Measurements from ENCODE around the gene WWOX.

WWOX gene

DNA sequence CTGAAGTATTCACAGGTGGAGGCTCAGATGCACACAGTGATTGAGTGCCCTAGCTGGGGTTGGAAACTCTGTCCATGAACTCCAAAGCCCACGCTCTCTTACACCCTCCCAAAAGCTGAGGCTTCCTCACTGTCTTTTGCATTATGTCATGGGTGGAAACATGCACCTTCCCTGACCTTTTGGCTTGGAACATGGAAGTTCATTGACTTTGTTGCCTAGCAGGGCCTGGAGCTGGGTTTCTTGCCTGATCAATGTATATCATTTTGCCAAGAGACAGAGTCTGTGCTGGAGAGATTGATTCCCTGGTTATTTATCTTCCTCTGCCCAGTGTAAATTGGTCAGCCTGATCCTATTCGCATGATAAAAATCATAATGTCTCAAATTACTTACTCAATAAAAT is 942.7 kb downstream of the WWOX start:
- Histone ChIP-seq H3K27me3 (ENCODE audit: insufficient read depth, low read length, poor library complexity) (no peaks in the 10 kb centered on the region), H3K79me2 (ENCODE audit: insufficient read depth, low read length) (no peaks in the 10 kb centered on the region), H3K4me3 (ENCODE audit: low read depth in 1 of 2, low read length in 2 of 2) (no peak overlapping the region), H3K9me3 (ENCODE audit: insufficient read depth, low read length, severe bottlenecking) (no peaks in the 10 kb centered on the region), H3K27ac (ENCODE audit: low read length) (no peak overlapping the region), H2AFZ (ENCODE audit: low read depth, low read length) (no peak overlapping the region), H3K4me2 (ENCODE audit: insufficient read depth, low read length) (no peak overlapping the region), H3K36me3 (ENCODE audit: insufficient read depth, low read length) (no peaks in the 10 kb centered on the region), H3K4me1 (ENCODE audit: insufficient read depth, low read length) (no peaks in the 10 kb centered on the region), H4K20me1 (ENCODE audit: insufficient read depth, low read length) (no peaks in the 10 kb centered on the region), H3K9ac (ENCODE audit: low read depth, low read length) (no peak overlapping the region)
- ATAC-seq (ENCODE audit: insufficient read depth, low read depth) (no peak), DNase-seq (no peak)
- TF ChIP-seq EZH2 (IDR thresholded peaks at IDR 0.05; ENCODE audit: borderline replicate concordance, low read depth, low read length, severe bottlenecking): no peak
- TF ChIP-seq, protein P1, sequence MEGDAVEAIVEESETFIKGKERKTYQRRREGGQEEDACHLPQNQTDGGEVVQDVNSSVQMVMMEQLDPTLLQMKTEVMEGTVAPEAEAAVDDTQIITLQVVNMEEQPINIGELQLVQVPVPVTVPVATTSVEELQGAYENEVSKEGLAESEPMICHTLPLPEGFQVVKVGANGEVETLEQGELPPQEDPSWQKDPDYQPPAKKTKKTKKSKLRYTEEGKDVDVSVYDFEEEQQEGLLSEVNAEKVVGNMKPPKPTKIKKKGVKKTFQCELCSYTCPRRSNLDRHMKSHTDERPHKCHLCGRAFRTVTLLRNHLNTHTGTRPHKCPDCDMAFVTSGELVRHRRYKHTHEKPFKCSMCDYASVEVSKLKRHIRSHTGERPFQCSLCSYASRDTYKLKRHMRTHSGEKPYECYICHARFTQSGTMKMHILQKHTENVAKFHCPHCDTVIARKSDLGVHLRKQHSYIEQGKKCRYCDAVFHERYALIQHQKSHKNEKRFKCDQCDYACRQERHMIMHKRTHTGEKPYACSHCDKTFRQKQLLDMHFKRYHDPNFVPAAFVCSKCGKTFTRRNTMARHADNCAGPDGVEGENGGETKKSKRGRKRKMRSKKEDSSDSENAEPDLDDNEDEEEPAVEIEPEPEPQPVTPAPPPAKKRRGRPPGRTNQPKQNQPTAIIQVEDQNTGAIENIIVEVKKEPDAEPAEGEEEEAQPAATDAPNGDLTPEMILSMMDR (IDR thresholded peaks at IDR 0.05; ENCODE audit: borderline replicate concordance, extremely low read depth, low read length, poor library complexity, severe bottlenecking): no peak

- H4K20me1 ChIP-seq (ENCODE audit: insufficient read depth, low read length): no peaks in the 10 kb centered on the region
- no peak for DNase-seq
These were observed 943.4 kb downstream of the WWOX start for GRCh38 chr16:79042886-79043285.

GRCh38 chr16:79045191-79045590 is 945.7 kb downstream of the WWOX start:
- no peaks in the 10 kb centered on the region for H4K20me1 ChIP-seq (ENCODE audit: insufficient read depth, low read length)
- DNase-seq (no peak), ATAC-seq (ENCODE audit: insufficient read depth, low read depth) (no peak)
- no peaks in the 10 kb centered on the region for H3K79me2 ChIP-seq (ENCODE audit: insufficient read depth, low read length)
- no peak for TF ChIP-seq EZH2 (IDR thresholded peaks at IDR 0.05; ENCODE audit: borderline replicate concordance, low read depth, low read length, severe bottlenecking)
- H3K9ac ChIP-seq (ENCODE audit: low read depth, low read length): no peak overlapping the region
- no peaks in the 10 kb centered on the region for H3K36me3 ChIP-seq (ENCODE audit: insufficient read depth, low read length)
- H3K4me1 ChIP-seq (ENCODE audit: insufficient read depth, low read length): no peaks in the 10 kb centered on the region
- H3K4me2 ChIP-seq (ENCODE audit: insufficient read depth, low read length): no peak overlapping the region
- H3K9me3 ChIP-seq (ENCODE audit: insufficient read depth, low read length, severe bottlenecking): no peaks in the 10 kb centered on the region
- H2AFZ ChIP-seq (ENCODE audit: low read depth, low read length): no peak overlapping the region
- H3K27ac ChIP-seq (ENCODE audit: low read length): no peak overlapping the region
- H3K4me3 ChIP-seq (ENCODE audit: low read depth in 1 of 2, low read length in 2 of 2): no peak overlapping the region
- H3K27me3 ChIP-seq (ENCODE audit: insufficient read depth, low read length, poor library complexity): no peaks in the 10 kb centered on the region

More at GRCh38 chr16:79042886-79043285, 943.4 kb downstream of the WWOX start:
- peak; percentile 39; the same call in 1 of the 3 replicates for ATAC-seq (ENCODE audit: insufficient read depth, low read depth)
- Histone ChIP-seq H3K9ac (ENCODE audit: low read depth, low read length) (no peak overlapping the region), H2AFZ (ENCODE audit: low read depth, low read length) (no peak overlapping the region), H3K27me3 (ENCODE audit: insufficient read depth, low read length, poor library complexity) (no peaks in the 10 kb centered on the region), H3K4me2 (ENCODE audit: insufficient read depth, low read length) (no peak overlapping the region), H3K79me2 (ENCODE audit: insufficient read depth, low read length) (no peaks in the 10 kb centered on the region), H3K4me3 (ENCODE audit: low read depth in 1 of 2, low read length in 2 of 2) (no peak overlapping the region), H3K27ac (ENCODE audit: low read length) (no peak overlapping the region), H3K36me3 (ENCODE audit: insufficient read depth, low read length) (no peaks in the 10 kb centered on the region), H3K9me3 (ENCODE audit: insufficient read depth, low read length, severe bottlenecking) (no peaks in the 10 kb centered on the region), H3K4me1 (ENCODE audit: insufficient read depth, low read length) (no peaks in the 10 kb centered on the region)
- TF ChIP-seq EZH2 (IDR thresholded peaks at IDR 0.05; ENCODE audit: borderline replicate concordance, low read depth, low read length, severe bottlenecking): no peak
- TF ChIP-seq, protein P1 (IDR thresholded peaks at IDR 0.05; ENCODE audit: borderline replicate concordance, extremely low read depth, low read length, poor library complexity, severe bottlenecking): no peak

DNA sequence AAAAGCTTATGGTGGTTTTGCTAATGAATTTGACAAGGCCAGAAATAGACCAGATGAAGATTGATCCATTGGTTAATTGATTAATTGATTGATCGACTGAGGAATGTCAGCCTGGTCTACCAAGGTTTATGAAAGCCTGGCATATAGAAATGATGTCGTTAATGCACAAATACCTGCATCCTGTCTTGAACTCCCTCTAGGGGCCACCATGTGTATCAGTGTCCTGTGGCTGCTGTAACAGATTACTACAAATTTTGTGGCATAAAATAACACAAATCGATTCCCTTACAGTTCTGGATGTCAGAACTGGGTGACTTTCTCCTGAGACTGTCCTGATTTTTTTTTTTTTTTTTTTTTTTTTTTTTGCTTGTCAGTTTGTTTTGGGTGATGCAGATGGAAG is 947.9 kb downstream of the WWOX start:
- DNase-seq (peak; percentile 46), ATAC-seq (ENCODE audit: insufficient read depth, low read depth) (peak; percentile 80)
- Histone ChIP-seq H3K27ac (ENCODE audit: low read length) (no peak overlapping the region), H3K36me3 (ENCODE audit: insufficient read depth, low read length) (no peaks in the 10 kb centered on the region), H3K27me3 (ENCODE audit: insufficient read depth, low read length, poor library complexity) (no peaks in the 10 kb centered on the region), H2AFZ (ENCODE audit: low read depth, low read length) (no peak overlapping the region), H3K79me2 (ENCODE audit: insufficient read depth, low read length) (no peaks in the 10 kb centered on the region), H3K4me1 (ENCODE audit: insufficient read depth, low read length) (no peaks in the 10 kb centered on the region), H3K9ac (ENCODE audit: low read depth, low read length) (no peak overlapping the region), H3K4me3 (ENCODE audit: low read depth in 1 of 2, low read length in 2 of 2) (no peak overlapping the region), H4K20me1 (ENCODE audit: insufficient read depth, low read length) (no peaks in the 10 kb centered on the region), H3K9me3 (ENCODE audit: insufficient read depth, low read length, severe bottlenecking) (no peaks in the 10 kb centered on the region), H3K4me2 (ENCODE audit: insufficient read depth, low read length) (no peak overlapping the region)
- no peak for TF ChIP-seq EZH2 (IDR thresholded peaks at IDR 0.05; ENCODE audit: borderline replicate concordance, low read depth, low read length, severe bottlenecking)
- TF ChIP-seq, protein P1 (IDR thresholded peaks at IDR 0.05; ENCODE audit: borderline replicate concordance, extremely low read depth, low read length, poor library complexity, severe bottlenecking): peak; percentile 83
